Activated naive CD8-positive, alpha-beta T cell (primary cell): ENCODE measurements around the gene SVIL.

Experiments used
- H3K27ac Mint-ChIP-seq: one replicate; pipeline ENCODE4 v1.8.0; 2021; ENCODE audit warnings: mixed read lengths
- H3K27me3 Mint-ChIP-seq: one replicate; pipeline ENCODE4 v1.8.0; 2021; ENCODE audit warnings: mixed read lengths
- H3K36me3 Mint-ChIP-seq: one replicate; pipeline ENCODE4 v1.8.0; 2021; ENCODE audit warnings: mixed read lengths
- H3K4me1 Mint-ChIP-seq: one replicate; pipeline ENCODE4 v1.8.0; 2021; ENCODE audit warnings: low read depth, mixed read lengths
- H3K4me3 Mint-ChIP-seq: one replicate; pipeline ENCODE4 v1.8.0; 2021; ENCODE audit warnings: mild to moderate bottlenecking, mixed read lengths
- H3K9me3 Mint-ChIP-seq: one replicate; pipeline ENCODE4 v1.8.0; 2021; ENCODE audit warnings: low read depth, mixed read lengths

SVIL gene

DNA sequence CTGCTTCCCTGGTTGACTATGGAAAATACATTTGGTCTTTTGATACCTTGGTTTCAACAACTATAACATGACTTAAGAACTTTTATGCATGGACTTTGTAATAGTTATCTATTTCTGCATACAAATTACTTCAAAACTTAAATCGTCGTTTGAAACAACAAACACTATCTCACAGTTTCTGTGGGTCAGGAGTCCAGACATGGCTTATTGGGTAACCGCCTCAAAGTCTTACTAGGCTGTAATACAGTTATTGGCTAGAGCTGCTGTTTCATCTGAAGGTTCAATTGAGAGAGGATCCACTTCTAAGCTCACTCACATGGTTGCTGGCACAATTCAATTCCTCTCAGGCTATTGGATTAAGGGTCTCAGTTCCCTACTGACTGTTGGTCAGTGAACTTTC, 210.8 kb downstream of the SVIL start:
- H3K4me3 Mint-ChIP-seq = no peak overlapping the region
- no peaks in the 10 kb centered on the region for H3K9me3 Mint-ChIP-seq
- H3K27me3 Mint-ChIP-seq = no peaks in the 10 kb centered on the region
- H3K4me1 Mint-ChIP-seq = no peaks in the 10 kb centered on the region
- H3K36me3 Mint-ChIP-seq = peaks cover 19% of the 10 kb centered on the region
- H3K27ac Mint-ChIP-seq = no peak overlapping the region

DNA sequence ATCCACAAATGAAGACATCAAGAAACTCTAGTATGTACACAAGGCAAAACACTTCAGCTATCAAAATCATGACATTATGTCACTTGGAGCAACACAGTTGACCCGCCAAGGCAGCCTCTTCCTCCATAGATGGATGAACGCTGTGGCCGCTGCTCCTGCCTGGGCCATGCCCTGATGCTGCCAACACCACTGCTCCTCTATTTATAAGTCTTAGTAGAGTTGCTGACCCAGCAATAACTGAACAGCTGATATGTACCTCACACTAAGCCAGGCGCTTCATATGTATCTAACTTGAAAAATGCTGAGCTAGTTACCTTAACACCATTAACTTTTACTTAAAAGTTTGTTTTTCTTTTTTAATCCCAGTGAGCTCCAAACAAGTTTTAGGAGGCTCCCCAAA, 214.0 kb downstream of the SVIL start:
- no peak overlapping the region for H3K4me3 Mint-ChIP-seq
- H3K27me3 Mint-ChIP-seq = no peaks in the 10 kb centered on the region
- no peaks in the 10 kb centered on the region for H3K4me1 Mint-ChIP-seq
- H3K36me3 Mint-ChIP-seq = peaks cover 24% of the 10 kb centered on the region
- H3K9me3 Mint-ChIP-seq = no peaks in the 10 kb centered on the region
- no peak overlapping the region for H3K27ac Mint-ChIP-seq

DNA sequence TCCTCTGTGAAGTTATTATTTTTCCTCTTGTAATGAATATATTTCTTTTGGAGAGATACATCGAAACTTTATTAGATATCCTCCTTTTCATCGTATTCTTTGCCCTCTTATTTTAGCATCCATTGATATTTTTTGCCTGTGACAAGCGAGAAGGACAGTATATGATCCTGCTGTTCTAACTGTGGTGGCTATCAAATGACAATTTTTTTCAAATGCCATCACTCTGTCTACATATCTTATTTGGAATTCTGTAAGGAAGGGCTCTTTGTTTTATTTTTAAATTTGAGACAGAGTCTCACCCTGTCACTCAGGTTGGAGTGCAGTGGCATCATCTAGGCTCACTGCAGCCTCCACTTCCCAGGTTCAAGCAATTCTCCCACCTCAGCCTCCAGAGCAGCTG, 217.4 kb downstream of the SVIL start:
- H3K4me3 Mint-ChIP-seq = no peak overlapping the region
- H3K36me3 Mint-ChIP-seq = peaks cover 17% of the 10 kb centered on the region
- H3K27ac Mint-ChIP-seq = no peak overlapping the region
- no peaks in the 10 kb centered on the region for H3K27me3 Mint-ChIP-seq
- H3K9me3 Mint-ChIP-seq = no peaks in the 10 kb centered on the region
- peaks cover 7% of the 10 kb centered on the region for H3K4me1 Mint-ChIP-seq

DNA sequence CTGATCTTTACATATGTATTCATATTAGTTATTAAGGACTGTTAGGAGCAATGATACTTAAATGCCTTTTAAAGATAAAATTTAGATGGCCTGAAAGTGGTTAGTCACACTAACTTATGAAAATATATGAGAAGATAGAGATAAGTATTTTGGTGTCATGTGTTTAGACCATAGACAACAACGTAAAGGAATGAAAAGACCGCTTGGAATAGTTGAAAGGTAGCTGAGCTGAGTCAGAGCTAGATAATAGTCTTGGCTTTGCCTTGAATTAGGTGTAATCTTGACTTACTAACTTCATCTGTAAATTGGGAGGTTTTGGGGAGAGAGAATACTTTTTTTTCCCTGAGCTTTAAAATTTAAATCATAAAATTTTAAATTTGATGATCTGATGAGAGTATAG, 218.9 kb downstream of the SVIL start:
- Mint-ChIP-seq H3K4me1 (peaks cover 17% of the 10 kb centered on the region), H3K27me3 (no peaks in the 10 kb centered on the region), H3K27ac (no peak overlapping the region), H3K9me3 (no peaks in the 10 kb centered on the region), H3K36me3 (peaks cover 13% of the 10 kb centered on the region), H3K4me3 (no peak overlapping the region)

DNA sequence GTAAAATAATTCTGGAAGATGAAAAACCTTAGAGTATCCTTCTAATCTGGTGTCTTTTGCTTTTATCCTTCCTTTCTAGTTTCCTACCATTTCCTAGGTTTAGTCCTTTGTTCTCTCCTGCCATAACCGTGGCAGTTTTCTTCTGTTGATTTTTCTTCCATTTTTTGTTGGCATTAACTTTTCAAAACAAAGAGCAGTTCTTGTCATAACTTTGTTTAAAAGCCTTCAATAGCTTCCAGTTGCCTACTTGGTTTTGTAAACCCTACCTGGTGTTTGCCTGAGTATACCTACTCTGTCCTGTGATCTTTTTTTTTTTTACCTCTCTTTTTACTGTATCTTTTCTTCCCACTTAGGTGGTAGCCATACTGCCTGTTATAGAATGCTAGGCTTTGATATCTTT, 220.3 kb downstream of the SVIL start:
- Mint-ChIP-seq H3K4me3 (no peak overlapping the region), H3K9me3 (no peaks in the 10 kb centered on the region), H3K27ac (no peak overlapping the region), H3K36me3 (peaks cover 9% of the 10 kb centered on the region), H3K4me1 (peaks cover 22% of the 10 kb centered on the region), H3K27me3 (no peaks in the 10 kb centered on the region)

DNA sequence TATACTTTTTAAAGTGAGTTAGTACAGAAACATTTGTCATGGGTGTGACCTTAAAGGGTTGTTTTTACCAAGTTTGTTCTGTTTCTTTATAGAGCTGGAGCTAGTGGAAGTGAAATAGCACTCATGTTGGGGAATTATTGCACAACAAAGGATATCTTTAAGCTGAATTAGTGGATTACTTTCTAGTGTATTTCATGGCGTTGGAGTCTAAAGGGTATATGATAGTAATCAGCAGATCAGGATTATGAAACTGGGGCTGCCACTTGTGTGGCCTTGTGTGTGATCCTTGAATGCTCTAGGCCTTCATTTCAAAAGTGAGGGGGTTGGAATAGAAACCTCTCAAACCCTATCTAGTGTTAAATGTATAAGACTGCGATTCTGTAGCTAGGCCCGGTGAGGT, 222.3 kb downstream of the SVIL start:
- H3K36me3 Mint-ChIP-seq = peaks cover 4% of the 10 kb centered on the region
- no peak overlapping the region for H3K4me3 Mint-ChIP-seq
- no peaks in the 10 kb centered on the region for H3K27me3 Mint-ChIP-seq
- H3K27ac Mint-ChIP-seq = no peak overlapping the region
- H3K4me1 Mint-ChIP-seq = peaks cover 31% of the 10 kb centered on the region
- no peaks in the 10 kb centered on the region for H3K9me3 Mint-ChIP-seq

DNA sequence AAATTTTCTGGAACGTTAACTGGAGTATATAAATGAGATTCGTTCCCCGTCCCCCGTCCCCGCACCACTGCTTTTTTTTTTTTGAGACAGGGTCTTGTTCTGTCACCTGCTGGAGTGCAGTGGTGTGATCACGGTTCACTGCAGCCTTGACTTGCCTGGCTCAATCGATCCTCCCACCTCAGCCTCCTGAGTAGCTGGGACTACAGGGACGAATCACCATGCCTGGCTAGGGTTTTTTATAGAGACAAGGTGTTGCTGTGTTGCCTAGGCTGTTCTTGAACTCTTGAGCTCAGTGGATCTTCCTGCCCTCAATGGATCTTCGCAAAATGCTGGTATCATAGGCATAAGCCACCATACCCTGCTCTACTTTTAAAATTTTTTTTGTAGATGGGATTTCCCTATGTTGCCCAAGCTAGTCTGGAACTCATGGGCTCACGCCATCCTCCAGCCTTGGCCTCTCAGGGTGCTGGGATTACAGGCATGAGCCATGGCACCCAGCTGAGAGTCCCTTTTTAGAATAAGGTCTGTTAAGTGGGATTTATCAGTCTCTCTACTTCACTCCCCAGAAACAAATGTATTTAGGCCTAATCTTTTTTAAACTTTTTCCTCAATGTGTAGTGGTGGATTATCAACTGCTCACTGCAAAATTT, 223.0 kb downstream of the SVIL start:
- Mint-ChIP-seq H3K36me3 (peaks cover 4% of the 10 kb centered on the region), H3K9me3 (no peaks in the 10 kb centered on the region), H3K27me3 (no peaks in the 10 kb centered on the region), H3K27ac (no peak overlapping the region), H3K4me1 (peaks cover 31% of the 10 kb centered on the region), H3K4me3 (no peak overlapping the region)

DNA sequence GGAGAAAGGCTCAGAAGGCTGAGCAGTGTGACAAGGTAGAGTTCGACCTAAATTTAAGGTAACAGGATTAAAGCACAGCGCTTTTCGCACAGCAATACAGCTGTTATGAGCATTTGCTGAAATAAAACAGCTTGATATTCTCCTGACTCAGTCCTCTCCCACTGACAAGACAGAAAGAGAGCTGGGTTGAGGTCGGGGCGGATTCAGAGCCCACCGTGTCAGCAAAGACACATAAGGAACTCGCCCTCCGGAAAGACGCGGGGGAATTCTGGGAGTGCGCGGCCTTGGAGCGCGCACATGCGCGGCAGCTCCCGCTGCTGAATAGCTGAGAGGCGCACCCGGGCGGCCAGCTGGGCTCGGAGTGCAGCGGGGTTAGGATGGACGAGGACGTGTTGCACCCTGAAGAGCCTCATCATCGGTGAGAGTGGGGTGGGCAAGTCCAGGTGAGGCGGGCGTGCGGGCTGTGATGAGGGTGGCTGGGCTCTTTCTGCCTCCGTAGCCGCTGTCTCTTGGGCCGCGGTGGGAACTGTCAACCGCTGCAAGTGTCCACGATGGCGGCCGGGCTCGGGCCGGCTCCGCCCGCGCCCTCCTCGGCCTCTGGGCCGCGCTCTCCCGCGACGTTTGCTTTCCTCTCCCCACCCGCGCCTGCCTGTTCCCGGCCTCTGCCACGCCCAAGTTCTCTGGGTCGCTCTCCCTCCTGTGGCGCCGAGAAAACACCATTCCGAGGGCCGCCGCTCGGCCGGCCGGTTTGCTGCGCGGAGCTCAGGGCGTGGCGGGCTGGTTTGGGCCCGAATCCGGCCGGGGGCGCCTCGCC, 225.3 kb downstream of the SVIL start:
- H3K36me3 Mint-ChIP-seq = no peaks in the 10 kb centered on the region
- H3K27me3 Mint-ChIP-seq = no peaks in the 10 kb centered on the region
- H3K4me3 Mint-ChIP-seq = peak overlapping the region; percentile 98
- peaks cover 29% of the 10 kb centered on the region for H3K4me1 Mint-ChIP-seq
- no peaks in the 10 kb centered on the region for H3K9me3 Mint-ChIP-seq
- H3K27ac Mint-ChIP-seq = peak overlapping the region; percentile 91

DNA sequence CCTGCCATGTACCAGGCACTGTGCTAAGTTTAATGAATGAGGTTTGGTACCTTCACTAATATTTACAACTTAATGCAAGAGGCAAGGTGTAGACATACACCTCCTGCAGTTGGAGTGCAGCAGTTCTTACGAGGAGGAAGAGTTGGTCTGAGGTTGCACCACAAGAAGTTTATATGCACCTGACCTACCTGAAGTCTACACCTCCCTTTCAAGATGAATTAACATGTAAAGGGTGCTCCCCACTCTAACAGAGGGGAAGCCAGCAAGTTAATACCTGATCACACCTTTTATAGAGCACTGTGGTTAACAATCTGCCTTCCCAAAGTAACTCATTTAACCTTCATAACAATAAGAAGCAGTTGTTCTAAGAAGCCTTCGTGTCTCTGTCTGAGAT, 225.9 kb downstream of the SVIL start:
- Mint-ChIP-seq H3K36me3 (no peaks in the 10 kb centered on the region), H3K4me3 (peak overlapping the region; percentile 98), H3K27ac (peak overlapping the region; percentile 91), H3K27me3 (no peaks in the 10 kb centered on the region), H3K4me1 (peaks cover 29% of the 10 kb centered on the region), H3K9me3 (no peaks in the 10 kb centered on the region)
